ENCODE data around the gene NCAM1. TPM values are rescaled to one million over a fixed set of nuclear protein-coding genes. Genes with fewer than 3 reads are reported as not detected.

The NCAM1 gene
- total RNA-seq, 1 donor from 2014 or later = 76.7 TPM

- Mint-ChIP-seq H3K4me1 (no peaks in the 10 kb centered on the region), H3K27me3 (ENCODE audit: low read depth) (no peaks in the 10 kb centered on the region), H3K4me3 (no peak overlapping the region), H3K36me3 (ENCODE audit: low read depth) (peaks cover 32% of the 10 kb centered on the region), H3K27ac (ENCODE audit: unreplicated experiment) (no peak overlapping the region), H3K9me3 (peaks cover 3% of the 10 kb centered on the region)
- DNase-seq (ENCODE audit: low read depth, low spot score) = no peak
- no peak for TF ChIP-seq CTCF (conservative IDR thresholded peaks at IDR 0.05)
Measured at GRCh38 chr11:113322158-113322557, 360.9 kb downstream of the NCAM1 start.

GRCh38 chr11:113324250-113324649, 363.0 kb downstream of the NCAM1 start:
- H3K27ac Mint-ChIP-seq (ENCODE audit: unreplicated experiment) = no peak overlapping the region
- no peaks in the 10 kb centered on the region for H3K27me3 Mint-ChIP-seq (ENCODE audit: low read depth)
- H3K4me1 Mint-ChIP-seq = no peaks in the 10 kb centered on the region
- no peak overlapping the region for H3K4me3 Mint-ChIP-seq
- TF ChIP-seq CTCF (conservative IDR thresholded peaks at IDR 0.05) = no peak
- peaks cover 18% of the 10 kb centered on the region for H3K36me3 Mint-ChIP-seq (ENCODE audit: low read depth)
- DNase-seq (ENCODE audit: low read depth, low spot score) = no peak
- no peaks in the 10 kb centered on the region for H3K9me3 Mint-ChIP-seq

Measured in neural crest cell (in vitro differentiated cells).